ENCODE measurements around the gene SRPK1. TPM values are rescaled to one million over a fixed set of nuclear protein-coding genes. Genes with fewer than 3 reads are reported as not detected.

SRPK1 gene
- total RNA-seq, 4 donors from 2014 or later, result 107 to 155 (median 110) TPM

DNA sequence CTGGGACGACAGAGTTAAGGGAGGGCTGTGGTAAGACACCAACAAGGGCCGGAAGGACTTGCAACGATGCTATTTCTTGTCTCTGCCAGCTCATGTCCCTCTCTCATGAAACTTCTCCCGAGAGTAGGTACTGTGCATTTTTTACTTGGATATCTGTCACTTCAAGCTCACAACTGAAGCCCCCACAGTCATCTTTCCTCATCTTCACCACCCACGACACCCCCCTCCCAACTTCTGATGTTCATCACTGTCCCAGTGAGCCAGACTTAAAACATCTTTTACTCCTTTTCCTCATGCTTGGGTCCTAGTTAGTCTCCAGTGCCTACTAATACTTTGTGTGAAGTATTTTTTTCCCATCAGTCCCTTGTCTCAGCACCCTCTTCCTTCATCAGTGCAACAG, 34.6 kb upstream of the SRPK1 start:
- in situ Hi-C loops (cut with MboI; ENCODE audit: low pct_ligation_motif_present in 1 of 4, low pct_unique_long_range_greater_than_20kb in 1 of 4, low sequenced_read_pairs in 3 of 4) (no loop called here), intact Hi-C loops (cut with DNase I; ENCODE audit: low total_unique reads) (no loop called here)
- Histone ChIP-seq H3K4me1 (peaks cover 0 to 7% (median 0%) of the 10 kb centered on the region in 4 donors), H3K4me3 (no peak overlapping the region), H3K9me3 (no peaks in the 10 kb centered on the region), H3K36me3 (no peaks in the 10 kb centered on the region), H3K27me3 (no peaks in the 10 kb centered on the region), H3K27ac (no peak overlapping the region)
- DNase-seq, result no peak
- 88 to 92% methylated on average over 5 of the region's 5 CpGs for WGBS, 2 donors (ENCODE audit: low coverage in 1 of 2)
- no peak for TF ChIP-seq EP300 (IDR thresholded peaks at IDR 0.05; ENCODE audit: low read depth)
- no peak for TF ChIP-seq POLR2A (IDR thresholded peaks at IDR 0.05)
- TF ChIP-seq, protein P1, sequence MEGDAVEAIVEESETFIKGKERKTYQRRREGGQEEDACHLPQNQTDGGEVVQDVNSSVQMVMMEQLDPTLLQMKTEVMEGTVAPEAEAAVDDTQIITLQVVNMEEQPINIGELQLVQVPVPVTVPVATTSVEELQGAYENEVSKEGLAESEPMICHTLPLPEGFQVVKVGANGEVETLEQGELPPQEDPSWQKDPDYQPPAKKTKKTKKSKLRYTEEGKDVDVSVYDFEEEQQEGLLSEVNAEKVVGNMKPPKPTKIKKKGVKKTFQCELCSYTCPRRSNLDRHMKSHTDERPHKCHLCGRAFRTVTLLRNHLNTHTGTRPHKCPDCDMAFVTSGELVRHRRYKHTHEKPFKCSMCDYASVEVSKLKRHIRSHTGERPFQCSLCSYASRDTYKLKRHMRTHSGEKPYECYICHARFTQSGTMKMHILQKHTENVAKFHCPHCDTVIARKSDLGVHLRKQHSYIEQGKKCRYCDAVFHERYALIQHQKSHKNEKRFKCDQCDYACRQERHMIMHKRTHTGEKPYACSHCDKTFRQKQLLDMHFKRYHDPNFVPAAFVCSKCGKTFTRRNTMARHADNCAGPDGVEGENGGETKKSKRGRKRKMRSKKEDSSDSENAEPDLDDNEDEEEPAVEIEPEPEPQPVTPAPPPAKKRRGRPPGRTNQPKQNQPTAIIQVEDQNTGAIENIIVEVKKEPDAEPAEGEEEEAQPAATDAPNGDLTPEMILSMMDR (IDR thresholded peaks at IDR 0.05), result no peak
- TF ChIP-seq POLR2AphosphoS5 (IDR thresholded peaks at IDR 0.05), result no peak

DNA sequence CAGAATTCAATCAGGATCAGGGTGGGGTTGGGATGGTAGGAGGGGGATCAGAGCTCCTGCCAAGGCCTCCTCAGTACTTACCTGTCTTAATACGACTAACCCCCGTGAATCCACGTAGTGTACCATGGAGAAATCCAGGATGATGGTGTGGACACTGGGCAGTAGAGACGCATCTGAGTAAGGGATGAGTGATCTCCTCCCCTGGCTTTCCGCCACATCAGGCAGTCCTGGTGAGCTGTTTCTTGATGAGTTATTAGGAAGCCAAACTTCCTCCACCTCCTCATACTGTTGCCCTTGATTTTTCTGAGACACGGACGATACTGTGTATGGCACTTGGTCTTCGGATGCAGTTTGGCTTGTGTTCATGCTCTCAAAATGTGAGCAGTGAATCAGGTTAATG, 34.2 kb upstream of the SRPK1 start:
- H3K27ac ChIP-seq, result no peak overlapping the region
- TF ChIP-seq POLR2AphosphoS5 (IDR thresholded peaks at IDR 0.05), result no peak
- TF ChIP-seq POLR2A (IDR thresholded peaks at IDR 0.05), result no peak
- no peak for TF ChIP-seq EP300 (IDR thresholded peaks at IDR 0.05; ENCODE audit: low read depth)
- TF ChIP-seq, protein P1 (IDR thresholded peaks at IDR 0.05), result no peak
- H3K4me3 ChIP-seq, result no peak overlapping the region
- intact Hi-C loops (cut with DNase I; ENCODE audit: low total_unique reads), result no loop called here
- DNase-seq, result no peak
- peaks cover 0 to 7% (median 0%) of the 10 kb centered on the region in 4 donors for H3K4me1 ChIP-seq
- no peaks in the 10 kb centered on the region for H3K27me3 ChIP-seq
- no peaks in the 10 kb centered on the region for H3K9me3 ChIP-seq
- WGBS, 2 donors (ENCODE audit: low coverage in 1 of 2), result 97% methylated on average over 8 of the region's 8 CpGs; no CpG with 5 or more reads in 1 of the 2 donors
- no peaks in the 10 kb centered on the region for H3K36me3 ChIP-seq
- in situ Hi-C loops (cut with MboI; ENCODE audit: low pct_ligation_motif_present in 1 of 4, low pct_unique_long_range_greater_than_20kb in 1 of 4, low sequenced_read_pairs in 3 of 4), result no loop called here

DNA sequence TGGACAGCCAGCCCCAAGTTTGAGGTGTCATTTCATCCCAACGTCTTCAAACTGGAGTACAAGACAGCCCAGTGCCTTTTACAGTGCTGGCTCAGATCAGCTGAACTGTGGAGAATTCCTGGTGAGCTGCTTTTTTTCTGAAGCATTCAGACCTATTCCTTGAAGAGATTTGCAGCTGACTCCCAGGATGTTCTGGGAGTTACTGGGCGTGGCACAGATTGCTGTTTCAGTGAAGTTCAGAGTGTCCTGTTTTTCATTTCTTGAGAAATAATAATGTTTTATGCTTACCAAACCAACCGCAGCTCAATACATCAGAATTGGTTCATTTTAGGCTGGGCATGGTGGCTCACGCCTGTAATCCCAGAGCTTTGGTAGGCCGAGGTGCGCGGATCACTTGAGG, 33.4 kb upstream of the SRPK1 start:
- H3K27ac ChIP-seq, result no peak overlapping the region
- no peaks in the 10 kb centered on the region for H3K9me3 ChIP-seq
- WGBS, 2 donors (ENCODE audit: low coverage in 1 of 2), result 40 to 77% methylated on average over 1 to 7 of the region's 7 CpGs
- TF ChIP-seq, protein P1 (IDR thresholded peaks at IDR 0.05), result no peak
- no peak for TF ChIP-seq POLR2A (IDR thresholded peaks at IDR 0.05)
- H3K4me3 ChIP-seq, result no peak overlapping the region
- DNase-seq, result no peak
- H3K36me3 ChIP-seq, result no peaks in the 10 kb centered on the region
- peaks cover 0 to 7% (median 0%) of the 10 kb centered on the region in 4 donors for H3K4me1 ChIP-seq
- no peaks in the 10 kb centered on the region for H3K27me3 ChIP-seq
- intact Hi-C loops (cut with DNase I; ENCODE audit: low total_unique reads), result no loop called here
- in situ Hi-C loops (cut with MboI; ENCODE audit: low pct_ligation_motif_present in 1 of 4, low pct_unique_long_range_greater_than_20kb in 1 of 4, low sequenced_read_pairs in 3 of 4), result no loop called here

DNA sequence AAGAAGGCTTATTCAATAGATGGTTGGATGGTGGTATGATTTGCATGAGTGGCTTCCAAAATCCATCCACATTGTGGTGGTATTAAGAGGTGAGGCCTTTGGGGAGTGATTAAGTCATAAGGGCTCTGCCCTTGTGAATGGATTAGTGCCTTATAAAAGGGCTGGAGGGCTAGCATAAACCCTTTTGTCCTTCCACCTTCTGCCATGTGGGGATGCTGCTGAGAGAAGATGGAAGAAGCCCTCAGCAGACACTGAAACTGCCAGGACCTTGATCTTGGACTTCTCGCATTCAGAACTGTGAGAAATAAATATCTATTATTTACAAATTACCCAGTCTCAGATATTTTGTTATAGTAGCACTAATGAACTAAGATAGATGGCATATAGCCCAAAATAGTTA, 27.8 kb upstream of the SRPK1 start:
- WGBS, 2 donors (ENCODE audit: low coverage in 1 of 2), result 67 to 97% methylated on average over 1 of the region's 1 CpG
- no peak overlapping the region for H3K4me3 ChIP-seq
- no peaks in the 10 kb centered on the region for H3K36me3 ChIP-seq
- H3K27me3 ChIP-seq, result no peaks in the 10 kb centered on the region
- H3K4me1 ChIP-seq, result peaks cover 0 to 14% (median 0%) of the 10 kb centered on the region in 4 donors
- no peak overlapping the region for H3K27ac ChIP-seq
- no peak for DNase-seq
- in situ Hi-C loops (cut with MboI; ENCODE audit: low pct_ligation_motif_present in 1 of 4, low pct_unique_long_range_greater_than_20kb in 1 of 4, low sequenced_read_pairs in 3 of 4) (no loop called here), intact Hi-C loops (cut with DNase I; ENCODE audit: low total_unique reads) (no loop called here)
- no peak for TF ChIP-seq EP300 (IDR thresholded peaks at IDR 0.05; ENCODE audit: low read depth)
- no peak for TF ChIP-seq POLR2AphosphoS5 (IDR thresholded peaks at IDR 0.05)
- TF ChIP-seq, protein P1 (IDR thresholded peaks at IDR 0.05), result no peak
- no peak for TF ChIP-seq POLR2A (IDR thresholded peaks at IDR 0.05)
- no peaks in the 10 kb centered on the region for H3K9me3 ChIP-seq
